ENCODE measurements around the gene STIL. TPM values are rescaled to one million over a fixed set of nuclear protein-coding genes. Genes with fewer than 3 reads are reported as not detected.
"Not testable (repeated sequence)": the region's sequence is repeated elsewhere in the genome, so short reads cannot be mapped to it uniquely, and the experiment has no call there.

STIL gene
- total and polyA plus RNA-seq, 2 of the 13 experiments (the other 11 are each of a cell fraction or from before 2014, with no cell fraction given) = 13.7 to 18.6 TPM

DNA sequence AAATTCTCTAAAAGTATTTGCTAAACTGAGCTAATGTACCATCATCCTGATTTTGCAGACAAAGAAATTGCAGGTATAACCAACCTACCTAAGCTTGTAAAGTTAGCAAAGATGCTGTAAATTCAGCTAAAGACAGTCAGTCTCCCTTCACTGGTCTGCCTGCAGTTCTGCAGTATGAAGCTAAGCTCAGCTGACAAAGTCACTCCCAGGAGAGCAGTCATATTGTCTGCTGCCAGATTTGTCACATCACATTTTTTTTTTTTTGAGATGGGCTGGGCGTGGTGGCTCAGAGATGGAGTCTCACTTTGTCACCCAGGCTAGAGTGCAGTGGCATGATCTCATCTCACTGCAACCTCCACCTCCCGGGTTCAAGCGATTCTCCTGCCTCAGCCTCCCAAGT is 10.7 kb upstream of the STIL start:
- Histone ChIP-seq H3K27me3 (ENCODE audit: control insufficient read depth in 1 of 2, insufficient read depth in 2 of 2, low read length in 2 of 2) (no peaks in the 10 kb centered on the region), H3K79me2 (ENCODE audit: insufficient read depth, low read length) (no peaks in the 10 kb centered on the region), H3K9ac (ENCODE audit: insufficient read depth, low read depth, low read length) (no peak overlapping the region), H3K27ac (ENCODE audit: extremely low read length, insufficient read depth, low read length) (no peak overlapping the region), H2AFZ (ENCODE audit: low read length) (no peak overlapping the region), H3K4me3 (replicated peaks in 1 of 3; ENCODE audit: insufficient read depth in 1 of 3, low read depth in 2 of 3, low read length in 3 of 3) (no peak overlapping the region), H4K20me1 (ENCODE audit: insufficient read depth, low read length) (no peaks in the 10 kb centered on the region), H3K36me3 (replicated peaks in 1 of 2; ENCODE audit: control insufficient read depth in 1 of 2, insufficient read depth in 2 of 2, low read length in 2 of 2) (no peaks in the 10 kb centered on the region), H3K4me1 (ENCODE audit: insufficient read depth, low read length) (peaks cover 18% of the 10 kb centered on the region), H3K4me2 (ENCODE audit: low read depth, low read length) (no peak overlapping the region), H3K9me3 (ENCODE audit: low read length) (no peaks in the 10 kb centered on the region)
- in situ Hi-C loops (cut with HindIII; ENCODE audit: extremely low pct_ligation_motif_present, low pct_unique_long_range_greater_than_20kb) = no loop called here
- ChIA-PET POLR2A (interaction anchor here (3.1 kb wide), 1 partner anchor 9 kb away, joined by 21 read pairs; the partner anchor contains the start of gene CMPK1), CTCF (ENCODE audit: low intra/inter-chr PET ratio, low total read pairs) (no interaction called here)
- no peak for TF ChIP-seq ZNF557 (CRISPR knock-in tag; IDR thresholded peaks at IDR 0.05)
- no peak for TF ChIP-seq ADNP (CRISPR knock-in tag; IDR thresholded peaks at IDR 0.05)
- TF ChIP-seq MTA3 (CRISPR knock-in tag; IDR thresholded peaks at IDR 0.05) = no peak
- no peak for ATAC-seq
- DNase-seq (ENCODE audit: low spot score) = no peak
- BruUV-seq (replicated peaks) = no TSS peak
- FAIRE-seq = no peak
- intact Hi-C loops (cut with micrococcal nuclease; ENCODE audit: unreplicated experiment) = no loop called here
- 68% methylated on average over 3 of the region's 3 CpGs for WGBS (ENCODE audit: low lambda C conversion rate)

DNA sequence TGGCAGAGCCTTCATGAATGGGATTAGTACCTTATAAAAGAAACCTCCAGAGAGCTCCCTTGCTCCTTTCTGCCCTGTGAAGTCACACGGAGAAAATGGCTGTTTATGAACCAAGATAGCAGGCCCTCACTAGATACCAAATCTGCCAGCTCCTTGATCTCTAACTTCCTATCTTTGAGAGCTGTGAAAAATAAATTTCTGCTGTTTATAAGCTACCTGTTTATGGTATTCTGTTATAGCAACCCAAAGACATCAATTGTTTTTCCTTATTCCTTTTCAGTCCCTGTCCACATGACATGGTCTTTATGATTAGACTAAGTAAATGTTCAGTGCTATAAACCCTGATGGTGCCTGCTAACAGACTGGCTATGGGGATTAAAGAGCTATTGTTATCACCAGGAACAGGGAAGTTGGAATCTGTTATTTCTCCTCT is 9.7 kb upstream of the STIL start:
- H3K79me2 ChIP-seq (ENCODE audit: insufficient read depth, low read length) = no peaks in the 10 kb centered on the region
- DNase-seq (ENCODE audit: low spot score) = peak; percentile 29
- no peak for FAIRE-seq
- H3K9me3 ChIP-seq (ENCODE audit: low read length) = no peaks in the 10 kb centered on the region
- WGBS (ENCODE audit: low lambda C conversion rate) = 0% methylated on average over 1 of the region's 1 CpG
- peak overlapping the region; percentile 61 for H2AFZ ChIP-seq (ENCODE audit: low read length)
- H3K4me2 ChIP-seq (ENCODE audit: low read depth, low read length) = peak overlapping the region; percentile 50
- ChIA-PET CTCF (ENCODE audit: low intra/inter-chr PET ratio, low total read pairs) (no interaction called here), POLR2A (interaction anchor here (1.1 to 3.1 kb wide), 2 partner anchors 9 to 10 kb away, joined by 6 to 21 read pairs; partner anchors contain the start of genes CMPK1 and STIL)
- no peak overlapping the region for H3K4me3 ChIP-seq (replicated peaks in 1 of 3; ENCODE audit: insufficient read depth in 1 of 3, low read depth in 2 of 3, low read length in 3 of 3)
- TF ChIP-seq ELF3 (CRISPR knock-in tag; IDR thresholded peaks at IDR 0.05) = peak; percentile 42; the same call in 1 of the 2 replicates
- no peak for TF ChIP-seq NFKBIZ (CRISPR knock-in tag; IDR thresholded peaks at IDR 0.05)
- H4K20me1 ChIP-seq (ENCODE audit: insufficient read depth, low read length) = no peaks in the 10 kb centered on the region
- ATAC-seq = peak; percentile 49; the same call in 2 of the 3 replicates
- in situ Hi-C loops (cut with HindIII; ENCODE audit: extremely low pct_ligation_motif_present, low pct_unique_long_range_greater_than_20kb) (no loop called here), intact Hi-C loops (cut with micrococcal nuclease; ENCODE audit: unreplicated experiment) (no loop called here)
- H3K27ac ChIP-seq (ENCODE audit: extremely low read length, insufficient read depth, low read length) = no peak overlapping the region
- H3K27me3 ChIP-seq (ENCODE audit: control insufficient read depth in 1 of 2, insufficient read depth in 2 of 2, low read length in 2 of 2) = no peaks in the 10 kb centered on the region
- no TSS peak for BruUV-seq (replicated peaks)
- no peaks in the 10 kb centered on the region for H3K36me3 ChIP-seq (replicated peaks in 1 of 2; ENCODE audit: control insufficient read depth in 1 of 2, insufficient read depth in 2 of 2, low read length in 2 of 2)
- peaks cover 18% of the 10 kb centered on the region for H3K4me1 ChIP-seq (ENCODE audit: insufficient read depth, low read length)
- peak overlapping the region; percentile 3; the same call in 1 of the 2 replicates for H3K9ac ChIP-seq (ENCODE audit: insufficient read depth, low read depth, low read length)

DNA sequence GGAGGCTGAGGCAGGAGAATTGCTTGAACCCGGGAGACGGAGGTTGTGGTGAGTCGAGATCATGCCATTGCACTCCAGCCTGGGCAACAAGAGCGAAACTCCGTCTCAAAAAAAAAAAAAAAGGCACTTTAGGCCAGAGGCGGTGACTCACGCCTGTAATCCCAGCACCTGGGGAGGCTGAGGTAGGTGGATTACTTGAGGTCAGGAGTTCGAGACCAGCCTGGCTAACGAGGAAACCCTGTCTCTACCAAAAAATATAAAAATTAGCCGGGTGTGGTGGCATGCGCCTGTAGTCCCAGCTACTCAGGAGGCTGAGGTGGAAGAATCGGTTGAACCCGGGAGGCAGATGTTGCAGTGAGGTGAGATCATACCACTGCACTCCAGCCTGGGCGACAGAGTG is 6.0 kb upstream of the STIL start:
- H3K79me2 ChIP-seq (ENCODE audit: insufficient read depth, low read length); ATAC-seq; H3K4me2 ChIP-seq (ENCODE audit: low read depth, low read length); DNase-seq (ENCODE audit: low spot score); H3K36me3 ChIP-seq (replicated peaks in 1 of 2; ENCODE audit: control insufficient read depth in 1 of 2, insufficient read depth in 2 of 2, low read length in 2 of 2); intact Hi-C loops (cut with micrococcal nuclease; ENCODE audit: unreplicated experiment); FAIRE-seq; H3K27me3 ChIP-seq (ENCODE audit: control insufficient read depth in 1 of 2, insufficient read depth in 2 of 2, low read length in 2 of 2); H3K4me3 ChIP-seq (replicated peaks in 1 of 3; ENCODE audit: insufficient read depth in 1 of 3, low read depth in 2 of 3, low read length in 3 of 3); H3K27ac ChIP-seq (ENCODE audit: extremely low read length, insufficient read depth, low read length); BruUV-seq (replicated peaks); H2AFZ ChIP-seq (ENCODE audit: low read length); POLR2A ChIA-PET; CTCF ChIA-PET (ENCODE audit: low intra/inter-chr PET ratio, low total read pairs); H3K9me3 ChIP-seq (ENCODE audit: low read length); H3K9ac ChIP-seq (ENCODE audit: insufficient read depth, low read depth, low read length); H4K20me1 ChIP-seq (ENCODE audit: insufficient read depth, low read length); in situ Hi-C loops (cut with HindIII; ENCODE audit: extremely low pct_ligation_motif_present, low pct_unique_long_range_greater_than_20kb): not testable (repeated sequence)
- 90% methylated on average over 14 of the region's 14 CpGs for WGBS (ENCODE audit: low lambda C conversion rate)
- peaks cover 27% of the 10 kb centered on the region for H3K4me1 ChIP-seq (ENCODE audit: insufficient read depth, low read length)

Measured in HepG2 (cell line).